Activated CD4-positive, CD25-positive, alpha-beta regulatory T cell treated with anti-CD3 and anti-CD28 coated beads, Interleukin-2, amount 50 U/mL, for 16 hours (primary cell): ENCODE data around the gene RIMBP2.

Source experiments
- DNase-seq: peaks from one replicate; pipeline ENCODE4 v3.0.0-alpha.2; 2020; ENCODE audit warnings: low read depth, low spot score

The RIMBP2 gene

GRCh38 chr12:130628304-130628703 is 87.8 kb downstream of the RIMBP2 start:
- no peak for DNase-seq

- no peak for DNase-seq
These were observed 88.9 kb downstream of the RIMBP2 start for GRCh38 chr12:130627175-130627574.

DNA sequence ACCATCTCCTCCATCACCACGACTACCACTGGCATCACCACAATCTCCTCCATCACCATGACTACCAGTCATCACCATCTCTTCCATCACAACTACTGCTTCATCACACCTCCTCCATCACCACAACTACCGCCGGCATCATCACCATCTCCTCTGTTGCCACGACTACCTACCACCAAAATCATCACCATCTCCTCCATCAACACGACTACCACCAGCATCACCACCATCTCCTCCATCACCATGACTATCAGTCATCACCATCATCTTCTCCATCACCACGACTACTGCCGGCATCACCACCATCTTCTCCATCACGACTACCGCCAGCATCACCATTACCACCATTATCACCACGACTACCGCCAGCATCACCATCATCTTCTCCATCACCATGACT is 89.5 kb downstream of the RIMBP2 start:
- DNase-seq, result no peak

- no peak for DNase-seq
These were observed 90.9 kb downstream of the RIMBP2 start for GRCh38 chr12:130625201-130625600.

DNA sequence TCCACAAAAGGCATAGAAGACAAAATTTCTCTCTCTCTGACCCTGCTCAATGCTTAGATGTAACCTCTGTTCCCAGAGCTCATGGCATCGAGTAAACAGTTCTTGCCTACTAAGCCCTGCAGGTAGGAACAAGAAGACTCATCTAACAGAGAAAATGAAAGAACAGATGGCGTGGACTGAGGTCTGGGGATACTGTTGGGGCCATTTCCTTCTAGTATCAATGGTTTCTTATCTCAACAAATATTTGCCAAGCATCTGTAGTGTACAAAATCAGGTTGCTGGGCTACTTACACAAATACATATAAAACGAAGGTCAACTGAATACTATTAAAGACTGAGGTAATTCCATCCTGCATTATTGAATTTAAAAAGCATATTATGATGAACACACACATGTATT is 93.3 kb downstream of the RIMBP2 start:
- no peak for DNase-seq

DNA sequence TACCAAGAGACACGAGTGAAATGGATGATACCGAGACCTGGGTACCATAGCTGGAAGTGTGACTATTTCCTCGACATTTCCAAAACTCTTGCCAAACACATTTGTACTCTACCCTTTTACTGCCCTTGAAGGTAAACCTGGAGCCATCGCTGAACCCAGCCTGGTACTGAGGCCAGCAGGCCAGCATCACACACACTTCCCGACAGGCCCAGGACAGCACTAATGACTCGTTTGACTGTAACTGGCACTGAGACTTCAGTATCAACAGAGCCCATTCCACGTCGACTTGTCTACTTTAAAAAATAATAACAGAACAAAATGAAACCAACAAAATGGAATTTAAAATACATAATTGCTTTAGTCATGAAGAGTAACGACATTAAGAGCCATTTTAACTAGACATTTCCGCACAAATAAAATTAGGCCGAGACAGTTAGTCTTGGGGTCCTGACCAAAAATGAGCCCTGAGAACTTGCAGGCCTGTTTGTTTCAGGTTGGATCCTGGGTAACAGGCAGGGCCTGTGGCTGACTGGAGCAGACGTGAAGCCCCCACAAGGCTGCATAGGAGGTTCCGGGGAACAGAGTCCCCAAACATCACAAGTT is 94.3 kb downstream of the RIMBP2 start:
- DNase-seq, result no peak

DNA sequence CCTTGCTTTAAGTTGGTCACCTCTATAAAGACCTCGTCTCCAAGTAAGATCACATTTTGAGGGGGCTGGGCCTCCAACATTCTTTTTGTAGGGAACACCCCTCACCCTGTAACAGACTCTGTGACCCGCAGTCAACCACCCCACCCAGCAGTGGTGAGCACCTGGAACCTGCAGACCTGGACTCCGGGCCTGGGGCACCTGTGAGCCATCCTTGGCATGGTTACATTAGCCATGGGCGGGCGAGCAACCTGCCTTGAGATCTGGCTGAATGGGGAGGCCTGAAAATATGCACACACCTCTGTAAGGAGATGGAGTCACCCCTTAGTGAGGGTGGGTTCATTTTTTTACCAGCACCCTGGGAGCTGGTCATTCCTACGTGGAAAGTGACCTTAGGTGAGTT is 95.3 kb downstream of the RIMBP2 start:
- DNase-seq, result no peak

DNA sequence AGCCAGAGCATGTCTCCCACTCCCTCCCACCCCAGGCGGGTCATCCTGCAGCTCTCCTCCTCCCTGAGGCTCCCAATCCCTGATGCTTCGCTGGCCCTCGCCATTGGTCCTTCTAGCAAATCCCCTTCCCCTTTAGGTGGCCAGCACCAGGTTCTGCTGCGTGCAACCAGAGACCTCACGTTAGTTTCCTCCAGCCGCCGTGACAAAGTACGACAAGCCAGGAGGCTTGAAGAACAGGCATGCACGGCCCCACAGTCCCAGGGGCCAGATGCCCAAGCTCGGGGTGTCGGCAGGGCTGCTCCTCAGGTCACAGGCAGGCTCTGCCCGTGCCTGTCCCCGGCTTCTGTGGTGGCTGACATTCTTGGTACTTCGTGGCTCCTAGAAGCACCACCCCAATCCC is 95.8 kb downstream of the RIMBP2 start:
- no peak for DNase-seq

GRCh38 chr12:130619385-130620001 is 96.6 kb downstream of the RIMBP2 start:
- DNase-seq, result no peak

GRCh38 chr12:130617219-130617618 is 98.9 kb downstream of the RIMBP2 start:
- no peak for DNase-seq

DNA sequence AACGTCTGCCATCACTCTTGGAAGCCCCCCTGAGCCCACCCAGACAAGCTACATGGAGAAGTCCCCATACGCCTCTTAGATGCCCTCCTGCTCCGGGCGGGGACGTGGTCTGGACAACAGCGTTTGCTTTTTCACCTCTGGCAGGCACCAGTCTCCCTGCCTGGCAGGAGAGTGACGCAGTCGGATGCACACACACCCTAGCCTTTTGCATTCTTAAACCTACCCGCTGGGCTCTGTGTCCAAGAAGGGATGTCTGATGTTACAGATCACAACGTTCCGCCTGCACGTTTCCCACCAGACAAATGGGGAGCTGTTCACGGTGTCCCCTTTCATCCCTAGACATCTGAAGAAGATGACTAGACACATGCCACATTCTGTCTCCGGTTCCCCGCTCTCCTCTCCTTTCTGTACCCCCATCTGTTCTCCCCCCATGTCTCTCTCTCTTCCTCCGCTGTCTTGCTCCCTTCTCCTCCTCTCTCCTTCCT is 100.2 kb downstream of the RIMBP2 start:
- no peak for DNase-seq

DNA sequence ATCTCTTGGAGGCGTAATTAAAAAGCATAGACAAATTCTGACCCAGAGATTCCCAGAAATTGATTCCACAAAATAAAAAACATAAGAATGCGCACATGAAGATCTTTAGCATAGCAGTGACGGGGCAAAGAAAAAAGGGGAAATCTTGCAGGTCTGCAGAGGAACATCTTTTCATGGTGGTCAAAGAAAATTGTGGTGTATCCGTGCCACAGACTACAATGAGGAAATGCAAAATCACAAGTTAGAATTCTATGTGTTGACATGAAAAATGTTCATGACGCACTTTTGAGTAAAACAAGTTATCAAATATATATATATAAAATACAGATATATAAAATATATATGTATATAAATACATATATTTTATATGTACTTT is 101.6 kb downstream of the RIMBP2 start:
- no peak for DNase-seq

- DNase-seq, result no peak
These were observed 102.1 kb downstream of the RIMBP2 start for GRCh38 chr12:130613831-130614529.

- DNase-seq, result no peak
These were observed 103.0 kb downstream of the RIMBP2 start for GRCh38 chr12:130613131-130613530.

- DNase-seq, result no peak
These were observed 104.8 kb downstream of the RIMBP2 start for GRCh38 chr12:130611026-130611905.

- no peak for DNase-seq
These were observed 106.1 kb downstream of the RIMBP2 start for GRCh38 chr12:130609966-130610365.

DNA sequence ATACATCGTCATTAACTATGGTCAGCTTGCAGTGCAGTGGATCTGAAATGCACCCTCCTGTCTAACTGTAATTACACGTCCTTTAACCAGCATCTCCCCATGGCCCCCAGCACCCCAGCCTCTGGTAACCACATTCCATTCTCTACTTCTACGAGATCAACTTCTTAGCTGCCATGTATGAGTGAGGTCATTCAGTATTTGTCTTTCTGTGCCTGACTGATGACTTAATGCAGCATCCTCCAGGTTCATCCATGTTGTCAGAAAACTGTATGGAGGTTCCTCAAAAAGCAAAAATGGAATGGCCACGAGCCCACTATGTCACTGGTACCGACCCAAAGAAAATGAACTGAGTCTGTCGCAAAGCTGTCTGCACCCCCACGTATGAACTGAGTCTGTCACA is 107.3 kb downstream of the RIMBP2 start:
- DNase-seq, result no peak

DNA sequence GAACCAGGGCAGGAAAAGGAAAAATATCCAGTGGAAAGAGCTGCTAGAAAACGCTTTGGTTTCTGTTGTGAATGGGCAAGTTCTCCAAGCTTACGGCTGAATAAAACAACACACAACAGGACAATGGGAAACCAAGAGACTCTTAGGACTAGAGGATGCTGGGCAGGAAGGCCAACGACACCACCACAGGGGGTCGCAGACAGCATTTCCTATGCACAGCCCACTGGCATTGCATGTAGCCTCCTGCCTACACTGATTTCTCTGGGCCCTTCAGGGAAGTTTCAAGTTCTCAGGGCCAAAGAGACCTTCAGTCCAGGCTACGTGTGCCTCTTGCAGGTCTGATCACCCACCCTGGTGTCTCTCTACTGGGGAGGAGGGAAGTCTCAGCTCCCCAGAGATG is 108.0 kb downstream of the RIMBP2 start:
- no peak for DNase-seq

- DNase-seq, result no peak
These were observed 109.9 kb downstream of the RIMBP2 start for GRCh38 chr12:130606231-130606630.

- no peak for DNase-seq
These were observed 112.6 kb downstream of the RIMBP2 start for GRCh38 chr12:130603396-130603965.

DNA sequence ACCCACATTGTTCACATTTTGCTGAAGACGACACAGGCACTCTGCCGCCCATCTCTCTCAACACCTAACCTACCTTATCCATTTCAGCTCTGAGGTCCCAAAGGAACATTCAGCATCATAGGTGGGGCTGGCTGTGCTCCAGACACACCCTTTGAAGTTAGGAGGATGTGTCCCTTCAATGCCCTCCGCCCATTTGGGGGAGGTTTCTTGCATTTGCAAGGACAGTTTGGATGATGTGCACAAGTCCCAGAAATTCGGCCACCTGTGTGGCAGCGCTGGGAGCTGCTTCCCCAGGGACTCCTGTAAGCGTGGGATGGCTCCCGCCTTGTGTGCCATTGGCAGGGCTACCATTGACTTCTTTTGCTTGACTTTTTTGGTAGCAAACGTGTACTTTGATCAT is 113.8 kb downstream of the RIMBP2 start:
- DNase-seq, result no peak

GRCh38 chr12:130601327-130601726 is 114.8 kb downstream of the RIMBP2 start:
- DNase-seq, result no peak
